GM12878 (cell line): ENCODE results near the gene C1QB.

Source experiments
- HDGF ChIP-seq: fragments of 450-650 bp; IDR thresholded peaks from 2 replicates; pipeline ENCODE4 v1.6.1; 2016; ENCODE audit warnings: antibody characterized with exemption
- POLR2AphosphoS5 ChIP-seq: IDR thresholded peaks from 2 replicates; pipeline ENCODE4 v1.6.1; 2011; ENCODE audit warnings: mild to moderate bottlenecking, low read length, inconsistent platforms
- TCF12 ChIP-seq: IDR thresholded peaks from 2 replicates; pipeline ENCODE4 v1.6.1; 2011; ENCODE audit warnings: low read depth, mild to moderate bottlenecking, low read length
- YY1 ChIP-seq: IDR thresholded peaks from 2 replicates; pipeline ENCODE4 v1.6.1; 2011; ENCODE audit warnings: low read depth, mild to moderate bottlenecking, low read length
- TF ChIP-seq, protein P1 (sequence below), 3 experiments: IDR thresholded peaks in 2 of 3; conservative IDR thresholded peaks in 1 of 3; 2 replicates each; pipeline ENCODE4 v1.5.1; 2011; ENCODE audit warnings: low read depth in 3 of 3, low read length in 3 of 3, mild to moderate bottlenecking in 3 of 3, control low read depth in 2 of 3, moderate library complexity in 2 of 3, inconsistent platforms in 1 of 3, mixed read lengths in 1 of 3; ENCODE audit not compliant: control insufficient read depth in 2 of 3, insufficient read depth in 1 of 3; ENCODE audit errors: extremely low read depth in 1 of 3
- TF ChIP-seq, protein P2 (sequence below): IDR thresholded peaks from 2 replicates; pipeline ENCODE4 v1.6.1; 2012; ENCODE audit warnings: mild to moderate bottlenecking, low read depth, low read length

DNA sequence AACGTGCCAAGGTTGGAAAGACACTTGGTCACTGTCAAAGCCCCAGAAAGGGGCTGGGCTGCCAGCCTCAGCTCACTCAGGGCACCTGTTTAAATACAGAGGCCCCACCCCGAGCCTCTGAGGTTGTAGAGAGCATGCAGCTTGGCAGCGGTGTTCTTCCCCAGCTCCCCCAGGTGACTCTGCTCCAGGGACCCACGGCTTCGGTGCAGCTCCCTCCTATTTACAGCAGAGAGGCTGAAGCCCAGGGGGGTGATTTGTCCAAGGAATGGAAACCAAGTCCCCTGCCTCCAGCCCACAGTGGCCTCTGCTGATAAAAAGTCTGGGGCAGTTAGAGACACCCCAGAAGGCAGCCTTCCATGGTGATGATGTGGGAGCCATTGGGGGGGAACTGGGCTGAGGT lies 25.7 kb upstream of the C1QB start:
- TF ChIP-seq, protein P1, sequence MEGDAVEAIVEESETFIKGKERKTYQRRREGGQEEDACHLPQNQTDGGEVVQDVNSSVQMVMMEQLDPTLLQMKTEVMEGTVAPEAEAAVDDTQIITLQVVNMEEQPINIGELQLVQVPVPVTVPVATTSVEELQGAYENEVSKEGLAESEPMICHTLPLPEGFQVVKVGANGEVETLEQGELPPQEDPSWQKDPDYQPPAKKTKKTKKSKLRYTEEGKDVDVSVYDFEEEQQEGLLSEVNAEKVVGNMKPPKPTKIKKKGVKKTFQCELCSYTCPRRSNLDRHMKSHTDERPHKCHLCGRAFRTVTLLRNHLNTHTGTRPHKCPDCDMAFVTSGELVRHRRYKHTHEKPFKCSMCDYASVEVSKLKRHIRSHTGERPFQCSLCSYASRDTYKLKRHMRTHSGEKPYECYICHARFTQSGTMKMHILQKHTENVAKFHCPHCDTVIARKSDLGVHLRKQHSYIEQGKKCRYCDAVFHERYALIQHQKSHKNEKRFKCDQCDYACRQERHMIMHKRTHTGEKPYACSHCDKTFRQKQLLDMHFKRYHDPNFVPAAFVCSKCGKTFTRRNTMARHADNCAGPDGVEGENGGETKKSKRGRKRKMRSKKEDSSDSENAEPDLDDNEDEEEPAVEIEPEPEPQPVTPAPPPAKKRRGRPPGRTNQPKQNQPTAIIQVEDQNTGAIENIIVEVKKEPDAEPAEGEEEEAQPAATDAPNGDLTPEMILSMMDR (IDR thresholded peaks at IDR 0.05 in 2 of 3, conservative IDR thresholded peaks at IDR 0.05 in 1 of 3; ENCODE audit: control insufficient read depth in 2 of 3, extremely low read depth in 1 of 3, insufficient read depth in 1 of 3, low read depth in 3 of 3, low read length in 3 of 3) = no peak
- TF ChIP-seq POLR2AphosphoS5 (no peak), YY1 (no peak), TCF12 (no peak), HDGF (no peak)
- TF ChIP-seq, protein P2, sequence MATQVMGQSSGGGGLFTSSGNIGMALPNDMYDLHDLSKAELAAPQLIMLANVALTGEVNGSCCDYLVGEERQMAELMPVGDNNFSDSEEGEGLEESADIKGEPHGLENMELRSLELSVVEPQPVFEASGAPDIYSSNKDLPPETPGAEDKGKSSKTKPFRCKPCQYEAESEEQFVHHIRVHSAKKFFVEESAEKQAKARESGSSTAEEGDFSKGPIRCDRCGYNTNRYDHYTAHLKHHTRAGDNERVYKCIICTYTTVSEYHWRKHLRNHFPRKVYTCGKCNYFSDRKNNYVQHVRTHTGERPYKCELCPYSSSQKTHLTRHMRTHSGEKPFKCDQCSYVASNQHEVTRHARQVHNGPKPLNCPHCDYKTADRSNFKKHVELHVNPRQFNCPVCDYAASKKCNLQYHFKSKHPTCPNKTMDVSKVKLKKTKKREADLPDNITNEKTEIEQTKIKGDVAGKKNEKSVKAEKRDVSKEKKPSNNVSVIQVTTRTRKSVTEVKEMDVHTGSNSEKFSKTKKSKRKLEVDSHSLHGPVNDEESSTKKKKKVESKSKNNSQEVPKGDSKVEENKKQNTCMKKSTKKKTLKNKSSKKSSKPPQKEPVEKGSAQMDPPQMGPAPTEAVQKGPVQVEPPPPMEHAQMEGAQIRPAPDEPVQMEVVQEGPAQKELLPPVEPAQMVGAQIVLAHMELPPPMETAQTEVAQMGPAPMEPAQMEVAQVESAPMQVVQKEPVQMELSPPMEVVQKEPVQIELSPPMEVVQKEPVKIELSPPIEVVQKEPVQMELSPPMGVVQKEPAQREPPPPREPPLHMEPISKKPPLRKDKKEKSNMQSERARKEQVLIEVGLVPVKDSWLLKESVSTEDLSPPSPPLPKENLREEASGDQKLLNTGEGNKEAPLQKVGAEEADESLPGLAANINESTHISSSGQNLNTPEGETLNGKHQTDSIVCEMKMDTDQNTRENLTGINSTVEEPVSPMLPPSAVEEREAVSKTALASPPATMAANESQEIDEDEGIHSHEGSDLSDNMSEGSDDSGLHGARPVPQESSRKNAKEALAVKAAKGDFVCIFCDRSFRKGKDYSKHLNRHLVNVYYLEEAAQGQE = no peak
